Stimulated activated effector memory CD8-positive, alpha-beta T cell treated with anti-CD3 and anti-CD28 coated beads, Interleukin-12 subunit alpha, Interleukin-12 subunit beta, amount 100 ng/mL, for 72 hours (primary cell): ENCODE results near the gene MTUS2.

Experiments used
- ATAC-seq: fragments of 150-1000 bp; cut with Tn5 transposase; 2 replicates; pipeline ENCODE4 v1.10.0; 2021
- DNase-seq, 2 donors: peaks; one replicate each; pipeline ENCODE4 v3.0.0; 2021 to 2022; ENCODE audit warnings: low spot score in 2 of 2
- H3K27ac Mint-ChIP-seq: one replicate; pipeline ENCODE4 v1.8.0; 2022; ENCODE audit warnings: mild to moderate bottlenecking, mixed read lengths
- H3K36me3 Mint-ChIP-seq: one replicate; pipeline ENCODE4 v1.8.0; 2022; ENCODE audit warnings: mild to moderate bottlenecking, mixed read lengths
- H3K4me1 Mint-ChIP-seq: one replicate; pipeline ENCODE4 v1.8.0; 2022; ENCODE audit warnings: mixed read lengths
- H3K4me3 Mint-ChIP-seq: one replicate; pipeline ENCODE4 v1.8.0; 2022; ENCODE audit warnings: mild to moderate bottlenecking, mixed read lengths
- H3K9me3 Mint-ChIP-seq: one replicate; pipeline ENCODE4 v1.8.0; 2022; ENCODE audit warnings: mixed read lengths

Gene MTUS2

DNA sequence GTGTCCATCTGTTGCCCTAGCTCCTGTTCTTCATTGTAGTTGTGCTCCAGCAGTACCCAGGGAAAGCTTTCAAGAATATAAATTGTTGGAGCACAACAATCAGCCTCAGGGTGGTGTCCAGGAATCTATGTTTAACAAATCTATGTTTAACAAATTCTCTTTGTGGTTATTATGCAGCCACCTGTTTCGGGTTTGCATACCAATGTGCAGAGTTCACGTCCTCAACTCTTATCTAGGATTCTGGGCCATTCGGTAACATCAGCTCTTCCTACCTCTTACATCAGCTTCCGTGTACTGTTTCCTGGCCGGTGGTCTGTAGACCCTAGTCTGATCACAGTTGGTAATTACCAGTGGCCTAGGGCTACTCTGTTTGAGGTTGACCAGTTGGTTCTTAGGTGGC is 17.0 kb downstream of the MTUS2 start:
- H3K9me3 Mint-ChIP-seq: no peaks in the 10 kb centered on the region
- ATAC-seq: no peak
- no peak for DNase-seq
- no peak overlapping the region for H3K27ac Mint-ChIP-seq
- no peak overlapping the region for H3K4me3 Mint-ChIP-seq
- H3K4me1 Mint-ChIP-seq: no peaks in the 10 kb centered on the region
- no peaks in the 10 kb centered on the region for H3K36me3 Mint-ChIP-seq

DNA sequence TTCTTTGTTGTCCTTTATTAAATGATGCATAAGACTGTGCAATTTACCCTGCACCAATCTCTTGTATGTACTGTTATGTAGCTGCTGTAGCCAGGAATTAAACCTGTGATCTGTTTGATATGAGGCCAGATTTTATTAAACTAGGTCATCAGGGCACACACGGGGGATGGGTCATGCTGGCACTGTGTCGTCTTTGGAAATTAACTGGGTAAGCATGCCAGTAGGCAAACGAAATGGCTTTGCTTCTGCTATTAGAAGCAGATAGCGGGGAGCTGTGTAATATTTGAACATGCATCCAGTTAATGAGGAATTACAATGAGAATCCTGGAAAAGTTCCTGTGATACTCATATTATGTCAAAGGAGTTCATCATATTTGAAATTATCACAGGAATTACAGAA is 23.5 kb downstream of the MTUS2 start:
- no peaks in the 10 kb centered on the region for H3K4me1 Mint-ChIP-seq
- H3K9me3 Mint-ChIP-seq: no peaks in the 10 kb centered on the region
- no peak for ATAC-seq
- H3K4me3 Mint-ChIP-seq: no peak overlapping the region
- no peak overlapping the region for H3K27ac Mint-ChIP-seq
- no peak for DNase-seq
- H3K36me3 Mint-ChIP-seq: no peaks in the 10 kb centered on the region

DNA sequence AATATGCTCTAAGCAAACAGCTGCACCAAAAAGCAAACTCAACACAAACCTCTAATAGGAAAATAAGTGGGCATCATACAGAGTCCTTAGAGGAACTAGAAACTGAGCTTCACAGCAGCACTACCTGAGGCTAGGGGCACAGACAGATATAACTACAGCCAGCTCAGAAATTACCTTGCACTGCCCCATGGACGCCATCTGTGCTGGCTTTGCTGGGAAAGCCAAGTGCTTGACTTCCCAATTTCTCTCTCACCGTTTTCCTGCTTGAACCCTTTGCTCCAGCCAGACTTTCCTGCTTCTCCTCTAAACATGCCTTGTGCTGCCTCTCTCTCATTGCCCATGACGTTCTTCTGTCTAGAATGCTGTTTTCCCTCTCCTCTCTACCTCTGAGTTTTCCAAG is 29.3 kb downstream of the MTUS2 start:
- Mint-ChIP-seq H3K36me3 (no peaks in the 10 kb centered on the region), H3K4me1 (no peaks in the 10 kb centered on the region), H3K27ac (no peak overlapping the region), H3K9me3 (no peaks in the 10 kb centered on the region), H3K4me3 (no peak overlapping the region)
- DNase-seq: no peak
- no peak for ATAC-seq

DNA sequence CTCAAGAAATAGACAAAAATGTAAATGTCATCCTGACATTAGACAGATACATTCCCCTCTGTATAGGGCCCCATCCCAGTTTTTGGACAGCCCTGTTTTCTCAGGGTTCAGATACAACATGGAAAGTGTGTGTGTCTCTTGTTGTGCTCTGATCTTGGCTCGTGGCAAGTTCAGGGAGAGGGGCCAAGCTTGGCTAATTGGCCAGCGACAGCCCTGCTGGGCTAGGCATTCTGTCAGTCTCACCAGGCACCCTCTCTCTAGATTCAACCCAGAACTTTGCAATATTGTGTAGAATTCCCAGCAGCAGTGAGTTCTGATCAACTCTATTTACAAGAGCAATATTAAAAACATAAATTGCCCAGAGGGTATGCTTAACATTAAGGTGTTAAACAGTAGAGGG is 30.1 kb downstream of the MTUS2 start:
- no peak overlapping the region for H3K27ac Mint-ChIP-seq
- no peaks in the 10 kb centered on the region for H3K4me1 Mint-ChIP-seq
- no peaks in the 10 kb centered on the region for H3K36me3 Mint-ChIP-seq
- H3K9me3 Mint-ChIP-seq: peaks cover under 1% of the 10 kb centered on the region
- H3K4me3 Mint-ChIP-seq: no peak overlapping the region
- no peak for ATAC-seq
- no peak for DNase-seq

DNA sequence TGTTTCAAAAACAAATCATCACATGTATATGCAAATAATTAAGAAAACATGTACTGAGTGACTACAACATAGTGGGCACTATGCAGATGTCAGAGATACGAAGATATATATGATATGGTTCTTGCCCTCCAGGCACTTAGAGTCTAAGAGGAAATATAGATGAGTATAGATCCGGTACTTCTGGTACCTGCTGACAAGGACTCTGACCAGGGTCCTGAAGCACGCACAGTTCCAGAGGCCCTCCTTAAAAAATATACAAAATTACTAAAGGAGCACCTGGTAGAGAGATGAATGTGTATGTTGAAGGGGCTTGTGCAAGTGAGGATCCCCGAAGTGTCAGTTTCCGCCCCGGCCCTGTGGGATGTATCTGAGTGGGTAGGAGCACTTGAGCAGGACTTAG is 31.3 kb downstream of the MTUS2 start:
- peaks cover 2% of the 10 kb centered on the region for H3K9me3 Mint-ChIP-seq

DNA sequence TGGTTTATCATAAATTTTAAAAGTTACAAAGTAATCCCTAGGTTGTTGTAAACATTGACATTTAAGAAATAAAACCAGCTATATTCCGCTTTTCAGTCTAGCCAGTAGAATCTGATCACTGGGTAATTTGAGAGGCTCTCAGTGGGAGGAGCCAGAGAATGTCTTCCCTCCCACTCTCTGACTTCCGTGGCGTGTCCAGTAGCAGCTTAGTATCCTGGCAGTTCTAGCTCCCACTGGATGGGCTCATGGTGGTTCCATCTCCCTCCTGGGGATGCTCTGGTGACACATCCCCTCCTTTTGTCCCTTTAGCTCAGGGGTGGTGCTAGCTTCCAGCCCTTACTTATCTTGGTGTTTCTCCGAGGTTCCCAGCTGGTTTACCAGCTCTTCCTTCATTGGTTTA is 34.5 kb downstream of the MTUS2 start:
- H3K27ac Mint-ChIP-seq: no peak overlapping the region
- H3K36me3 Mint-ChIP-seq: no peaks in the 10 kb centered on the region
- H3K9me3 Mint-ChIP-seq: peaks cover 2% of the 10 kb centered on the region
- no peaks in the 10 kb centered on the region for H3K4me1 Mint-ChIP-seq
- DNase-seq: no peak
- no peak overlapping the region for H3K4me3 Mint-ChIP-seq
- ATAC-seq: no peak

More for the DNA sequence above, 31.3 kb downstream of the MTUS2 start:
- no peaks in the 10 kb centered on the region for H3K36me3 Mint-ChIP-seq
- H3K4me1 Mint-ChIP-seq: no peaks in the 10 kb centered on the region
- no peak overlapping the region for H3K4me3 Mint-ChIP-seq
- H3K27ac Mint-ChIP-seq: no peak overlapping the region
- DNase-seq: no peak
- no peak for ATAC-seq

DNA sequence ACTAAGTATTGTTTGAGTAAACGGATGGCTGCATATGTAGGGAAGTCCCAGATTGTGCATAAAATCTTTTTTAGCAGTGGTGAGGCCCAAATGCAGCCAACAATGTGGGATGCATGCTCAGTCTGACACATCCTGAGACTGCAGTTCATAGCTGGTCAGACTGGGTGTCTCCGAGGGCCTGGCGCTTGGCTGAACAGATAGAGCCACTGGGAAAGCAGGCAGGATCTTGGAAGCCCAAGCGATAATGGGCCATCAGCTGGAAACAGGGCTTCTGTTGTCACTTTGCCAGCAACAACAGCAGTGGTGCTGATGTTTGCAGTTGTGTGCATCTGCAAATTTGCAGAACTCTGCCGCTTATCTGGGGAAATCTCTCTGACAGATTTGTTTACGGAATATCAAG is 36.1 kb downstream of the MTUS2 start:
- no peak overlapping the region for H3K27ac Mint-ChIP-seq
- H3K9me3 Mint-ChIP-seq: peaks cover 2% of the 10 kb centered on the region
- no peak for DNase-seq
- no peak overlapping the region for H3K4me3 Mint-ChIP-seq
- ATAC-seq: no peak
- H3K36me3 Mint-ChIP-seq: no peaks in the 10 kb centered on the region
- H3K4me1 Mint-ChIP-seq: no peaks in the 10 kb centered on the region

DNA sequence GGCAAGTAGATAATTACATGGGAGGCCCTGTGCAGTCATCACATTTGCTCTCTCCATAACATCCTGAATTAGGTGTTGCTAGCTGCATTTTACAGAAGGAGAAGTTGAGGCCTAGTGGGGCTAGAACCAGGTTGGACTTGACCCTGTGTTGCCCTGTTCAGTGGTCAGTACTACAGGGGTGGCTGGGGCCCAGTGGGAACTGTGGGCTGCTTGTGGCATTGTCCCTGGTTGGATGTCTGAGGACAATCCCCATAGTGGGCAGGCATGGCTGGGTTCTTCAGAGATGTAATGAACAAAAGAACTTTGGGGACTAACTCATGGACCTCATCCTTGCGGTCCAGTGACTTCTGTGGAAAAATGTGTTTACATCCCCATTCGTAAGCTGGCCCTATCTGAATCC is 38.9 kb downstream of the MTUS2 start:
- peaks cover 2% of the 10 kb centered on the region for H3K9me3 Mint-ChIP-seq
- ATAC-seq (peak; percentile 21), DNase-seq (no peak)
- no peaks in the 10 kb centered on the region for H3K4me1 Mint-ChIP-seq
- no peak overlapping the region for H3K4me3 Mint-ChIP-seq
- no peaks in the 10 kb centered on the region for H3K36me3 Mint-ChIP-seq
- no peak overlapping the region for H3K27ac Mint-ChIP-seq

DNA sequence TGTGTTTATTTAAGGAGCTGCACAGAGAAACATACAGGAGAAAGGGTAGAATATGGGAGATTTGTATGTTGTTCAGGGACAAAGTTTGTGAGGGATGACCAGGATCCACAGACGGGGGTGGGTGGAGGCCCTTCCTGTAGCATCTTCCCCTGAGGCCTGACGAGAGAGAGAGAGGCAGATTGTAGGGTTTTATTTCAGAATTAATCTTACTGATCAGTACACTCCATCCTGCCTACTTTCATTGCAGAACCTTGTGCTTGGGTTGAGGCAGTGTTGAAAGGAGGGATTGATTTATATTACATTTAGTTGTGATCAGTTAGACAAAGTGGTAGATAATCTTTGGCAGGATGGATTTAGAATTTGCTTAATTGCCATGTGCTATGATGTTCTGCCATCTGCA is 39.6 kb downstream of the MTUS2 start:
- Mint-ChIP-seq H3K9me3 (peaks cover 2% of the 10 kb centered on the region), H3K4me3 (no peak overlapping the region), H3K4me1 (no peaks in the 10 kb centered on the region), H3K27ac (no peak overlapping the region), H3K36me3 (no peaks in the 10 kb centered on the region)
- ATAC-seq (no peak), DNase-seq (no peak)

DNA sequence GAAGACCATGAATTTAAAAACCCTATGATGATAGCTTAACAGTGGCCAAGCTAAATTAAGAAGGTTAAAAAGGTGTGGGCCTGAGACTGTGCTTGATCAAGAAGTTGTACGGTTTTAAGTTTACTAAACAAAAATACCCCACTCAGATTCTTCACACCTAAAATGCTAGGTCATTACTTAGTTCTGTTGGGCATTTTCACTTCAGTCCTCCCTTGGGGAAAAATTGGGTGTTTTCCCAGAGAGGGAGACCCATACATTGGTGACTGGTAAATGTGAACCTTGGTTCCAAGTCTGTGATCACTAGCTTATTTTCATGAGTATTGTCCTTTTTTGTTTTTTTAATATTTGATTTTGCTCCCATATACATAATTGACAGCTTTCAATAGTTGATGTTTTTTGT is 44.4 kb downstream of the MTUS2 start:
- no peak for ATAC-seq
- Mint-ChIP-seq H3K9me3 (no peaks in the 10 kb centered on the region), H3K27ac (no peak overlapping the region), H3K4me3 (no peak overlapping the region), H3K36me3 (no peaks in the 10 kb centered on the region), H3K4me1 (no peaks in the 10 kb centered on the region)
- DNase-seq: no peak

DNA sequence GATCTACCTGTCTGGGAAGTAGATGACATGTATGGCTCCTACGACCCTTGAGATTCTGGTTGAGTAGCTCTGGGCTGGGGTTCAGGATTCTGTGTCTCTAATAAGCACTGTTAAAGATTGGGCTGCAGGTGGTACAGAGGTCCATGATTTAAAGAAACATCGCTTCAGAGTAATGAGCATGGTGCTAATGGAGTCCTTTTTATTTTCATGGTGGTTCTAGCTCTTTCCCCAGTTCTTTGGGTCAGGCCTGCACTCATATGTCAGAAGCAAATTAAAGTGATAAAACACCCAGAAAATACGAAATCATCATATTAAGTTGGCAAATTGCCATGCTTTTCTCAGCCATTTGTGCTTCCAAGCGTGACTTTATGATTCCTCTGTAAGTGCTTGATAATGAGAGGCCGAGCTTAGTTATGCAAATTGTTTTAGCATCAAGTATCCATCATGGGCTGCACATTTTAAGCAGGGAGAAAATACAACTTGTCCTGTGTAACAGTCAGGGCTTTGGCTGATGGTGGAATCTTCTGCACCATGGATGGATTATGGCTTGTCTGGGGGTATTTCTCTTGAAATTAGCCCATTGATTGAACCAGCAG is 45.1 kb downstream of the MTUS2 start:
- Mint-ChIP-seq H3K36me3 (no peaks in the 10 kb centered on the region), H3K4me1 (no peaks in the 10 kb centered on the region), H3K9me3 (no peaks in the 10 kb centered on the region), H3K27ac (no peak overlapping the region), H3K4me3 (no peak overlapping the region)
- no peak for DNase-seq
- ATAC-seq: no peak

DNA sequence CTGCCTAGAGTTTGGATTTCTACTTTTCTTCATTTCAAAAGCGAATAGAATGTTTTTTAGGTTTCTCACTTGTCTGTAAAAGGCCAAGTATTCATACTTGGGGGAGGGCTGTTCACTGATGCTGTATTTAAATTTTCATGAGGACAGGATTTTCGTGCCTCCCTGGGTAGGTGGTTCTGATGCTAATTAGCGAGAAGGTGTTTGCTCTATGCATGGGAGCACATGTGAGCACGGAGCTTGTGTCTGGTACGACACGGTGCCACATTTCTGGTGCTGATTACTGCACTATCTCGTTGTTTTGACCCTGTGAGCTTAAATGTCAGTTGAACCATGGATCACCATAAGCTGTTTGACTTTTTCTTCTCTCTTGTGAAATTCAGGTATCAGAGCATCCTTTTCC is 45.8 kb downstream of the MTUS2 start:
- Mint-ChIP-seq H3K36me3 (no peaks in the 10 kb centered on the region), H3K9me3 (no peaks in the 10 kb centered on the region), H3K4me3 (no peak overlapping the region), H3K27ac (no peak overlapping the region), H3K4me1 (no peaks in the 10 kb centered on the region)
- DNase-seq: no peak
- ATAC-seq: no peak

DNA sequence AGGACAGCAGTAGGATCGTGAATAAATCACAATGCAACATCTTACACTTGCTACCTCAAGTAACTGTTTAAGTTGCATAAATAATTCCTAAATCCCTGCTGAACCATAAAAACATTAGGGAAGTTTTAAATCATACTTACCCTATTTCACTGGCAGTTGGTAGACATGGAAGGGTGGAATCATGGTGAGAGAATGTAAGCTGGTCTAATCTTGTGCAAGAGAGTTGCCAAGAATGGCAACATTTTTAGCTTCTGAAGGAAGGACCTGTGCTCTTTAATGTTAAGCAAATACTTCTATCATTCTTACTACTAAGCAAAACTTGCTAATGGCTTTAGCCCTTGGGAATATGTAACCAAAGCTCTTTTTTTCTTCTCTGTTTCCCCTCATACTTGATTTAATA is 46.8 kb downstream of the MTUS2 start:
- H3K27ac Mint-ChIP-seq: no peak overlapping the region
- no peak overlapping the region for H3K4me3 Mint-ChIP-seq
- no peaks in the 10 kb centered on the region for H3K36me3 Mint-ChIP-seq
- DNase-seq: no peak
- no peaks in the 10 kb centered on the region for H3K9me3 Mint-ChIP-seq
- no peaks in the 10 kb centered on the region for H3K4me1 Mint-ChIP-seq
- no peak for ATAC-seq

DNA sequence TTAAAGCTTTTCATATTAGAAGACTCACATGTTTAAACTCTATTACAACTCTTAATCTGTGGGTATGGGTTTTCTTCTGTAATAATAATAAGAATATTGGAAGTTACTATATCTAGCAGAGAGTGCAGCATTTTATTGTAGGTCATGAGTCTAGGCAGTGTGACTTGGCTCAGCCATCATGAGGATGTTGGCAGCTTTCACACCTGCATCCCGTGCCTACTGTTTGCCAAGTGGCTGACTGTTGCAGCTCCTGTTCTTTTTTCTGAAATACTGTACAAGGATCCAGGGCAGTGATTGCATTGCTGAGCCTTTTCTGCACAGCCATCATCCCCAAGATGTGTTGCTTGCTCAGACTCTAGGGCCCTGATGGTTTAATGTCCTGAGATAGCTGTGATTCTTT is 47.4 kb downstream of the MTUS2 start:
- ATAC-seq: no peak
- H3K4me1 Mint-ChIP-seq: no peaks in the 10 kb centered on the region
- H3K36me3 Mint-ChIP-seq: no peaks in the 10 kb centered on the region
- no peak for DNase-seq
- no peak overlapping the region for H3K27ac Mint-ChIP-seq
- H3K4me3 Mint-ChIP-seq: no peak overlapping the region
- H3K9me3 Mint-ChIP-seq: no peaks in the 10 kb centered on the region

DNA sequence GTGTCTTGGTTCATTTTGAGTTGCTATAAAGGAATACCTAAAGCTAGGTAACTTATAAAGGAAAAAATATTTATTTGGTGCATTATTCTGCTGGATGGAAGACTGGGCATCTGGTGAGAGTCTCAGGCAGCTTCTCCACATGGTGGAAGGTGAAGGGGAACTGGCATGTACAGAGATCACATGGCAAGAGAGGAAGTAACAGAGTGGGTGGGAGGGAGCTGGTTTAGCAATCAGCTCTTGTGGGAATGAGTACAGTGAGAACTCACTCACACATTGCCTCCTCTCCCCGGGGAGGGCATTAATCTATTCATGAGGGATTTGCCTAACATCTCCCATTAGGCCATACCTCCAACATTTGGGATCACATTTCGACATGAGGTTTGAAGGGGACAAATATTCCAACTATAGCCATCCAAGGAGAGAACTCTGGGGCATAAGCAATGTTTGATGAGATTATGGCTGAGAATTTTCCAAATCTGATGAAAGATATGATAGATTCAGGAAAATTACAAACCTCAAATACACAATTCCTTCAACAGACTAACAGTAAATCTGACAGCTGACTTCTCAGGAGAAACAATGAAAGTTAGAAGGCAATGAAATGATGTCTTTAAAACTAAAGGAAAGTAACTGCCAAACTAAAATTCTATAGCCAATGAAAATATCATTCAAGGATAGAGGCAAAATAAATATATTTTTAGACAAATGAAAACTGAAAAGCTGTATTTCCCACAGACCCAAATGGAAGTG is 52.5 kb downstream of the MTUS2 start:
- Mint-ChIP-seq H3K4me1 (no peaks in the 10 kb centered on the region), H3K27ac (no peak overlapping the region), H3K4me3 (no peak overlapping the region), H3K9me3 (no peaks in the 10 kb centered on the region), H3K36me3 (no peaks in the 10 kb centered on the region)
- DNase-seq (no peak), ATAC-seq (no peak)

DNA sequence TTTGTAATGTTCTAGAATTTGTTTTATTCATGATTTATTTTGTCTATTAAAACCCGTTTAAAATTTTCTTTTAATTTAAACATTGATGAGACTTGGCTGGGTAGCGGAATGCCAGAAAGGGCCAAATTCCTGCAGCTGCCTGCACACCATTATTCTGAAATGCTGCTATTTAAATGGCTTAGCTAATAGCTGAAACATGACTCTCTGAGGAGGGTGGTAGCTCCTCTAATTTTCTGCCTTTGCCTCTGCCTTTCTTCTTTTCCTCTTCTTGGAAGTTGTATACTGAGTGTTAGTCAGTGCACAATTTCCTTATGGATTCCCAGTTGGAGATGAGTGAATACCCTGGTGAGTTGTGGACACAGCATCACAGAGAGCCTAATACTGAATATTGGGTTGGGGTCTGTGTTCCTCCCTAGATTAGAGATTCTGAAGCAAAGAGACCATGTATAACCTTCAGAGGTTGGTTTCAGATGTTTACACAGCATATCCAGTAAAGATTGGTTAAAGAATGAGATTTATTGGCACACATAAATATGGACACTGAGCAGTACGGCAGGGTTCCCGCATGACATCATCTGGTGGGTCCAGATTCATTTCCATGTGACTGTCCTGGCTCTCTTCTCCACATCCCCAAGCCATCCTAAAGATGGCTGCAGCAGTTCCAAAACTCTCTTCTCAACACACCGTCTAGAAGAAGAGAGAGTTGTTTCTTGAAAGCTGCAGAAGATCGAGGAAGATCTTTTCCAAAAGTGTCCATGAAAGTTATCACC is 55.9 kb downstream of the MTUS2 start:
- H3K4me1 Mint-ChIP-seq: no peaks in the 10 kb centered on the region
- DNase-seq: no peak
- ATAC-seq: no peak

More for the DNA sequence above, 55.9 kb downstream of the MTUS2 start:
- Mint-ChIP-seq H3K4me3 (no peak overlapping the region), H3K9me3 (peaks cover 2% of the 10 kb centered on the region), H3K36me3 (no peaks in the 10 kb centered on the region), H3K27ac (no peak overlapping the region)
